B cell (primary cell): ENCODE measurements around the gene PIK3R1. TPM values are rescaled to one million over a fixed set of nuclear protein-coding genes. Genes with fewer than 3 reads are reported as not detected.

Source experiments
- ATAC-seq: fragments of 200-7000 bp; cut with Tn5 transposase; one replicate; pipeline ENCODE4 v1.10.0; 2021; ENCODE audit warnings: low read depth, mild to moderate bottlenecking, moderate number of reproducible peaks, moderate library complexity
- CTCF ChIA-PET: fragments of 350-600 bp; sonication (Branson Sonifier 250); formaldehyde crosslinking; loops from one replicate; lab custom pipeline; 2021; ENCODE audit warnings: antibody characterized with exemption, inconsistent platforms; lab: Charles Lee
- POLR2A ChIA-PET: fragments of 350-600 bp; sonication (Branson Sonifier 250); formaldehyde crosslinking; loops from one replicate; lab custom pipeline; 2021; ENCODE audit warnings: antibody characterized with exemption; lab: Charles Lee
- DNase-seq: peaks from one replicate; pipeline ENCODE4 v3.0.0; 2013
- H2AFZ ChIP-seq: 2 replicates; pipeline ENCODE4 v1.6.1; 2012; ENCODE audit warnings: mild to moderate bottlenecking, low read depth, low read length; ENCODE audit not compliant: insufficient read depth, poor library complexity, severe bottlenecking
- H3K27ac ChIP-seq, 2 donors: 1 replicate in 1 of 2; 2 replicates in 1 of 2; pipeline ENCODE4 v1.5.1; 2012 to 2013; ENCODE audit warnings: low read length in 2 of 2, mild to moderate bottlenecking in 2 of 2, moderate library complexity in 1 of 2
- H3K27me3 ChIP-seq, 4 experiments: fragments of 200-600 bp in 1 of 4; sonication (generic) in 1 of 4; replicated peaks in 1 of 4; 1 replicate in 2 of 4; 2 replicates in 2 of 4; pipeline versions ENCODE4 v1.6.1 to v1.7.0; 2013 to 2016; ENCODE audit warnings: low read length in 3 of 4, mild to moderate bottlenecking in 2 of 4, mixed read lengths in 1 of 4, moderate library complexity in 1 of 4; ENCODE audit not compliant: insufficient read depth in 4 of 4, control insufficient read depth in 3 of 4; ENCODE audit errors: control extremely low read depth in 1 of 4
- H3K36me3 ChIP-seq, 2 experiments: replicated peaks in 1 of 2; 1 replicate in 1 of 2; 2 replicates in 1 of 2; pipeline versions ENCODE4 v1.6.1 to v1.7.1; 2013; ENCODE audit warnings: low read length in 1 of 2; ENCODE audit not compliant: insufficient read depth in 2 of 2, control insufficient read depth in 1 of 2; ENCODE audit errors: control extremely low read depth in 1 of 2, extremely low read depth in 1 of 2
- H3K4me1 ChIP-seq, 2 donors: fragments of 200-600 bp in 1 of 2; sonication (generic) in 1 of 2; 1 replicate in 1 of 2; 2 replicates in 1 of 2; pipeline versions ENCODE4 v1.5.1 to v1.6.1; 2013 to 2017; ENCODE audit warnings: low read length in 2 of 2; ENCODE audit not compliant: control insufficient read depth in 2 of 2, insufficient read depth in 2 of 2
- H3K4me2 ChIP-seq: replicated peaks from 2 replicates; pipeline ENCODE3; 2012; ENCODE audit warnings: mild to moderate bottlenecking, low read depth, low read length; ENCODE audit not compliant: poor library complexity, severe bottlenecking
- H3K4me3 ChIP-seq, 5 experiments: fragments of 200-600 bp in 1 of 5; sonication (generic) in 1 of 5; 1 replicate in 3 of 5; 2 replicates in 2 of 5; pipeline versions ENCODE4 v1.5.1 to v1.7.0; 2011 to 2016; ENCODE audit warnings: low read length in 4 of 5, mild to moderate bottlenecking in 4 of 5, low read depth in 2 of 5, control low read depth in 1 of 5, moderate library complexity in 1 of 5; ENCODE audit not compliant: insufficient read depth in 1 of 5; ENCODE audit errors: control extremely low read depth in 1 of 5, extremely low read depth in 1 of 5
- H3K79me2 ChIP-seq: fragments of 200-600 bp; sonication (generic); one replicate; pipeline ENCODE4 v1.6.0; 2016; ENCODE audit warnings: low read length; ENCODE audit not compliant: control insufficient read depth, insufficient read depth
- H3K9ac ChIP-seq: fragments of 200-600 bp; sonication (generic); 2 replicates; pipeline ENCODE4 v1.6.1; 2017; ENCODE audit warnings: mild to moderate bottlenecking, low read length, moderate library complexity
- H3K9me3 ChIP-seq, 3 donors: one replicate each; pipeline versions ENCODE4 v1.6.1 to v1.7.1; 2013; ENCODE audit warnings: low read length in 2 of 3; ENCODE audit not compliant: control insufficient read depth in 2 of 3, insufficient read depth in 1 of 3; ENCODE audit errors: control extremely low read depth in 1 of 3
- H4K20me1 ChIP-seq: 2 replicates; pipeline ENCODE4 v1.6.0; 2012; ENCODE audit warnings: mild to moderate bottlenecking, low read length; ENCODE audit not compliant: insufficient read depth, control insufficient read depth, poor library complexity, severe bottlenecking
- H3K27ac Mint-ChIP-seq: one replicate; pipeline ENCODE4 v1.8.0; 2021; ENCODE audit warnings: mixed read lengths
- H3K27me3 Mint-ChIP-seq: one replicate; pipeline ENCODE4 v1.8.0; 2021; ENCODE audit warnings: mixed read lengths
- H3K4me1 Mint-ChIP-seq: one replicate; pipeline ENCODE4 v1.8.0; 2021; ENCODE audit warnings: mixed read lengths
- H3K4me3 Mint-ChIP-seq: one replicate; pipeline ENCODE4 v1.8.0; 2021; ENCODE audit warnings: mixed read lengths
- H3K9me3 Mint-ChIP-seq: one replicate; pipeline ENCODE4 v1.8.0; 2022; ENCODE audit warnings: mixed read lengths; ENCODE audit not compliant: insufficient read depth
- EZH2 ChIP-seq: IDR thresholded peaks from 2 replicates; pipeline ENCODE4 v1.6.1; 2012; ENCODE audit warnings: borderline replicate concordance, low read depth, mild to moderate bottlenecking, moderate library complexity, low read length; ENCODE audit not compliant: insufficient read depth, poor library complexity, severe bottlenecking
- WGBS: methylation state at CpG from one replicate; pipeline ENCODE4 v1.1.5; 2013; ENCODE audit warnings: missing lambda C conversion rate; ENCODE audit not compliant: insufficient coverage; 5-methylcytosine and 5-hydroxymethylcytosine counted together
- intact Hi-C: fragments of 100-400 bp; cut with micrococcal nuclease; formaldehyde crosslinking; loops from one replicate; pipeline ENCODE4 v1.10.0; 2022
- polyA plus RNA-seq: library from polyadenylated mRNA; depleted of rRNA; stranded (reverse); fragments of >200 nt; gene quantifications from 2 replicates; pipeline ENCODE4 v1.2.3, GENCODE V29; 2012
- total RNA-seq, 2 donors: library from RNA; stranded (reverse); fragments of 120-200 nt in 1 of 2; gene quantifications; 1 replicate in 1 of 2; 2 replicates in 1 of 2; pipeline versions ENCODE4 v1.2.3 to v1.2.4, GENCODE V29; 2013 to 2022
- TF ChIP-seq, protein P1 (sequence below): fragments of 200-600 bp; IDR thresholded peaks from one replicate; pipeline ENCODE4 v1.8.0; 2022; ENCODE audit warnings: antibody characterized with exemption, mild to moderate bottlenecking

The PIK3R1 gene
- total and polyA plus RNA-seq, 2 donors (not counting 1 experiment from before 2014, with no cell fraction given) = 5.6 to 63.8 TPM

DNA sequence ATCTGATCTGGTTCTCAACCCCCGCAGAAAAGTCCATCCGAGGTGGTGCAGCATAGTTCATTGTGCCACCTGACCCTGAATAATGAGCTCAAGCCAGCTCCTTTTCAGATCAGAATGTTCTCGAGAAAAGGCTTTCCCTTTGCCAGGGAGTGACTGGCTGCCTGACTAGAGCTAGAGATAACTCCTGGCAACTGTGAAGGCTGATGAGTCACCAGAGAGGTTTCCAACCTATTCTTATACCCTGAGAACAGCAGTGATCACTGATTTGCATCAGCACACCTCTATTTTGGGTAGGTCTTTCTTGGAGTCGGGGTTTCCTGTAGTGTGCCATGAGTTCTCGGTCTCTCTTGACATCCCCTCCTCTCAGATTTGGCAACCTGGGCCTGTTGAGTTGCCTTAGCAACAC lies 127.9 kb downstream of the PIK3R1 start:
- DNase-seq = no peak
- CTCF ChIA-PET = interaction anchor here (1.2 kb wide), 1 partner anchor 57 kb away, joined by 3 read pairs; no protein-coding TSS in a partner anchor
- no peak overlapping the region for H3K27ac ChIP-seq

GRCh38 chr5:68344447-68345111 lies 129.0 kb downstream of the PIK3R1 start:
- Mint-ChIP-seq H3K4me3 (no peak overlapping the region), H3K27me3 (no peaks in the 10 kb centered on the region), H3K4me1 (peaks cover 7% of the 10 kb centered on the region), H3K9me3 (peaks cover 4% of the 10 kb centered on the region), H3K27ac (no peak overlapping the region)
- no peaks in the 10 kb centered on the region for H4K20me1 ChIP-seq
- no peak overlapping the region for H3K4me2 ChIP-seq
- TF ChIP-seq EZH2 = no peak
- no peaks in the 10 kb centered on the region for H3K36me3 ChIP-seq
- no peak for DNase-seq
- H3K4me3 ChIP-seq = no peak overlapping the region
- no peak overlapping the region for H2AFZ ChIP-seq
- ATAC-seq = no peak
- ChIA-PET POLR2A (no interaction called here), CTCF (no interaction called here)
- no peaks in the 10 kb centered on the region for H3K79me2 ChIP-seq
- intact Hi-C loops = no loop called here
- H3K27me3 ChIP-seq = no peaks in the 10 kb centered on the region
- H3K27ac ChIP-seq = no peak overlapping the region
- H3K9me3 ChIP-seq = peaks cover 0 to 4% (median 0%) of the 10 kb centered on the region in 3 donors
- WGBS = 44% methylated on average over 3 of the region's 4 CpGs
- H3K4me1 ChIP-seq = peaks cover 7 to 9% of the 10 kb centered on the region in 2 donors
- no peak overlapping the region for H3K9ac ChIP-seq

More for the DNA sequence above, 127.9 kb downstream of the PIK3R1 start:
- Histone ChIP-seq H2AFZ (no peak overlapping the region), H3K9me3 (peaks cover 0 to 1% (median 0%) of the 10 kb centered on the region in 3 donors), H3K36me3 (no peaks in the 10 kb centered on the region), H3K9ac (no peak overlapping the region), H3K4me3 (no peak overlapping the region), H3K27me3 (no peaks in the 10 kb centered on the region), H3K79me2 (no peaks in the 10 kb centered on the region), H3K4me2 (no peak overlapping the region), H4K20me1 (no peaks in the 10 kb centered on the region), H3K4me1 (peaks cover 7 to 9% of the 10 kb centered on the region in 2 donors)
- Mint-ChIP-seq H3K4me3 (no peak overlapping the region), H3K4me1 (peaks cover 7% of the 10 kb centered on the region), H3K27me3 (no peaks in the 10 kb centered on the region), H3K27ac (no peak overlapping the region), H3K9me3 (peaks cover 4% of the 10 kb centered on the region)
- intact Hi-C loops = no loop called here
- 89% methylated on average over 3 of the region's 5 CpGs for WGBS
- POLR2A ChIA-PET = no interaction called here
- no peak for TF ChIP-seq EZH2
- TF ChIP-seq, protein P1, sequence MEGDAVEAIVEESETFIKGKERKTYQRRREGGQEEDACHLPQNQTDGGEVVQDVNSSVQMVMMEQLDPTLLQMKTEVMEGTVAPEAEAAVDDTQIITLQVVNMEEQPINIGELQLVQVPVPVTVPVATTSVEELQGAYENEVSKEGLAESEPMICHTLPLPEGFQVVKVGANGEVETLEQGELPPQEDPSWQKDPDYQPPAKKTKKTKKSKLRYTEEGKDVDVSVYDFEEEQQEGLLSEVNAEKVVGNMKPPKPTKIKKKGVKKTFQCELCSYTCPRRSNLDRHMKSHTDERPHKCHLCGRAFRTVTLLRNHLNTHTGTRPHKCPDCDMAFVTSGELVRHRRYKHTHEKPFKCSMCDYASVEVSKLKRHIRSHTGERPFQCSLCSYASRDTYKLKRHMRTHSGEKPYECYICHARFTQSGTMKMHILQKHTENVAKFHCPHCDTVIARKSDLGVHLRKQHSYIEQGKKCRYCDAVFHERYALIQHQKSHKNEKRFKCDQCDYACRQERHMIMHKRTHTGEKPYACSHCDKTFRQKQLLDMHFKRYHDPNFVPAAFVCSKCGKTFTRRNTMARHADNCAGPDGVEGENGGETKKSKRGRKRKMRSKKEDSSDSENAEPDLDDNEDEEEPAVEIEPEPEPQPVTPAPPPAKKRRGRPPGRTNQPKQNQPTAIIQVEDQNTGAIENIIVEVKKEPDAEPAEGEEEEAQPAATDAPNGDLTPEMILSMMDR = no peak
- ATAC-seq = no peak
